WTC11 (cell line): ENCODE measurements around the gene THOC1.

ENCODE experiments used
- ATF3 ChIP-seq: sonication (generic); formaldehyde crosslinking; conservative IDR thresholded peaks from 2 replicates; pipeline ENCODE4 v1.8.1; 2022; ENCODE audit warnings: mild to moderate bottlenecking, missing genetic modification reagents
- CTCF ChIP-seq: fragments of 200-600 bp; IDR thresholded peaks from 2 replicates; pipeline ENCODE4 v1.8.0; 2022; ENCODE audit warnings: antibody characterized with exemption
- IRF2 ChIP-seq: sonication (generic); formaldehyde crosslinking; IDR thresholded peaks from 2 replicates; pipeline ENCODE4 v1.8.0; 2022; ENCODE audit warnings: low read depth, missing genetic modification reagents, borderline replicate concordance
- TF ChIP-seq, protein P1 (sequence below): sonication (generic); formaldehyde crosslinking; IDR thresholded peaks from 2 replicates; pipeline ENCODE4 v1.8.0; 2022; ENCODE audit warnings: mild to moderate bottlenecking, missing genetic modification reagents
- TF ChIP-seq, protein P2 (sequence below): sonication (generic); formaldehyde crosslinking; IDR thresholded peaks from 2 replicates; pipeline ENCODE4 v1.8.1; 2023; ENCODE audit warnings: mild to moderate bottlenecking, moderate library complexity, missing genetic modification reagents

- TF ChIP-seq CTCF = no peak
- TF ChIP-seq, protein P1, sequence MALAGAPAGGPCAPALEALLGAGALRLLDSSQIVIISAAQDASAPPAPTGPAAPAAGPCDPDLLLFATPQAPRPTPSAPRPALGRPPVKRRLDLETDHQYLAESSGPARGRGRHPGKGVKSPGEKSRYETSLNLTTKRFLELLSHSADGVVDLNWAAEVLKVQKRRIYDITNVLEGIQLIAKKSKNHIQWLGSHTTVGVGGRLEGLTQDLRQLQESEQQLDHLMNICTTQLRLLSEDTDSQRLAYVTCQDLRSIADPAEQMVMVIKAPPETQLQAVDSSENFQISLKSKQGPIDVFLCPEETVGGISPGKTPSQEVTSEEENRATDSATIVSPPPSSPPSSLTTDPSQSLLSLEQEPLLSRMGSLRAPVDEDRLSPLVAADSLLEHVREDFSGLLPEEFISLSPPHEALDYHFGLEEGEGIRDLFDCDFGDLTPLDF (CRISPR knock-in tag) = no peak
- TF ChIP-seq ATF3 (CRISPR knock-in tag) = no peak
- TF ChIP-seq, protein P2, sequence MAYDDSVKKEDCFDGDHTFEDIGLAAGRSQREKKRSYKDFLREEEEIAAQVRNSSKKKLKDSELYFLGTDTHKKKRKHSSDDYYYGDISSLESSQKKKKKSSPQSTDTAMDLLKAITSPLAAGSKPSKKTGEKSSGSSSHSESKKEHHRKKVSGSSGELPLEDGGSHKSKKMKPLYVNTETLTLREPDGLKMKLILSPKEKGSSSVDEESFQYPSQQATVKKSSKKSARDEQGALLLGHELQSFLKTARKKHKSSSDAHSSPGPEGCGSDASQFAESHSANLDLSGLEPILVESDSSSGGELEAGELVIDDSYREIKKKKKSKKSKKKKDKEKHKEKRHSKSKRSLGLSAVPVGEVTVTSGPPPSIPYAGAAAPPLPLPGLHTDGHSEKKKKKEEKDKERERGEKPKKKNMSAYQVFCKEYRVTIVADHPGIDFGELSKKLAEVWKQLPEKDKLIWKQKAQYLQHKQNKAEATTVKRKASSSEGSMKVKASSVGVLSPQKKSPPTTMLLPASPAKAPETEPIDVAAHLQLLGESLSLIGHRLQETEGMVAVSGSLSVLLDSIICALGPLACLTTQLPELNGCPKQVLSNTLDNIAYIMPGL (CRISPR knock-in tag) = no peak
- TF ChIP-seq IRF2 = no peak
Measured at GRCh38 chr18:181711-182110, 86.1 kb downstream of the THOC1 start.
